IMR-90 (cell line): ENCODE measurements around the gene ADD2.

ENCODE experiments used
- BHLHE40 ChIP-seq: fragments of 150-350 bp; IDR thresholded peaks from 2 replicates; pipeline ENCODE4 v1.6.1; 2016; ENCODE audit warnings: mild to moderate bottlenecking, low read depth, low read length
- CEBPB ChIP-seq: IDR thresholded peaks from 2 replicates; pipeline ENCODE4 v1.6.1; 2012; ENCODE audit warnings: low read depth, low read length, improper control_type of control experiment
- CTCF ChIP-seq: conservative IDR thresholded peaks from 2 replicates; pipeline ENCODE4 v1.5.1; 2012; ENCODE audit warnings: mild to moderate bottlenecking, low read depth, low read length, improper control_type of control experiment
- FOS ChIP-seq: fragments of 150-350 bp; IDR thresholded peaks from 2 replicates; pipeline ENCODE4 v1.6.1; 2016; ENCODE audit warnings: low read depth, low read length
- MAFK ChIP-seq: IDR thresholded peaks from 2 replicates; pipeline ENCODE4 v1.6.1; 2012; ENCODE audit warnings: low read depth, low read length, improper control_type of control experiment
- MAZ ChIP-seq: IDR thresholded peaks from 2 replicates; pipeline ENCODE4 v1.6.1; 2012; ENCODE audit warnings: low read depth, mild to moderate bottlenecking, low read length, improper control_type of control experiment, moderate library complexity, borderline replicate concordance
- MXI1 ChIP-seq: IDR thresholded peaks from 2 replicates; pipeline ENCODE4 v1.6.1; 2012; ENCODE audit warnings: low read depth, mild to moderate bottlenecking, low read length, moderate library complexity, borderline replicate concordance
- NFE2L2 ChIP-seq: fragments of 150-350 bp; IDR thresholded peaks from 2 replicates; pipeline ENCODE4 v1.6.1; 2016; ENCODE audit warnings: low read depth, mild to moderate bottlenecking, low read length
- POLR2A ChIP-seq: IDR thresholded peaks from 2 replicates; pipeline ENCODE4 v1.6.1; 2012; ENCODE audit warnings: mild to moderate bottlenecking, low read depth, low read length
- RFX5 ChIP-seq: IDR thresholded peaks from 2 replicates; pipeline ENCODE4 v1.8.0; 2012; ENCODE audit warnings: low read depth, mild to moderate bottlenecking, low read length, moderate library complexity
- SMC3 ChIP-seq: fragments of 150-350 bp; IDR thresholded peaks from 2 replicates; pipeline ENCODE4 v1.6.1; 2016; ENCODE audit warnings: low read depth, mild to moderate bottlenecking, antibody characterized with exemption, low read length, moderate library complexity
- USF2 ChIP-seq: fragments of 150-350 bp; IDR thresholded peaks from 2 replicates; pipeline ENCODE4 v1.6.1; 2017; ENCODE audit warnings: mild to moderate bottlenecking, antibody characterized with exemption, low read length, low read depth
- TF ChIP-seq, protein P1 (sequence below): fragments of 150-350 bp; IDR thresholded peaks from 2 replicates; pipeline ENCODE4 v1.6.1; 2016; ENCODE audit warnings: low read depth, mild to moderate bottlenecking, low read length, moderate library complexity, borderline replicate concordance

GRCh38 chr2:70608373-70608772, 159.6 kb downstream of the ADD2 start:
- TF ChIP-seq MAZ, result no peak
- no peak for TF ChIP-seq POLR2A
- TF ChIP-seq CTCF, result no peak
- no peak for TF ChIP-seq CEBPB
- no peak for TF ChIP-seq USF2
- TF ChIP-seq BHLHE40, result no peak
- no peak for TF ChIP-seq FOS
- no peak for TF ChIP-seq SMC3
- no peak for TF ChIP-seq MAFK
- no peak for TF ChIP-seq NFE2L2
- TF ChIP-seq RFX5, result no peak
- TF ChIP-seq, protein P1, sequence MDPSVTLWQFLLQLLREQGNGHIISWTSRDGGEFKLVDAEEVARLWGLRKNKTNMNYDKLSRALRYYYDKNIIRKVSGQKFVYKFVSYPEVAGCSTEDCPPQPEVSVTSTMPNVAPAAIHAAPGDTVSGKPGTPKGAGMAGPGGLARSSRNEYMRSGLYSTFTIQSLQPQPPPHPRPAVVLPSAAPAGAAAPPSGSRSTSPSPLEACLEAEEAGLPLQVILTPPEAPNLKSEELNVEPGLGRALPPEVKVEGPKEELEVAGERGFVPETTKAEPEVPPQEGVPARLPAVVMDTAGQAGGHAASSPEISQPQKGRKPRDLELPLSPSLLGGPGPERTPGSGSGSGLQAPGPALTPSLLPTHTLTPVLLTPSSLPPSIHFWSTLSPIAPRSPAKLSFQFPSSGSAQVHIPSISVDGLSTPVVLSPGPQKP, result no peak
- TF ChIP-seq MXI1, result no peak
